ENCODE data around the gene PLCZ1.

The PLCZ1 gene

DNA sequence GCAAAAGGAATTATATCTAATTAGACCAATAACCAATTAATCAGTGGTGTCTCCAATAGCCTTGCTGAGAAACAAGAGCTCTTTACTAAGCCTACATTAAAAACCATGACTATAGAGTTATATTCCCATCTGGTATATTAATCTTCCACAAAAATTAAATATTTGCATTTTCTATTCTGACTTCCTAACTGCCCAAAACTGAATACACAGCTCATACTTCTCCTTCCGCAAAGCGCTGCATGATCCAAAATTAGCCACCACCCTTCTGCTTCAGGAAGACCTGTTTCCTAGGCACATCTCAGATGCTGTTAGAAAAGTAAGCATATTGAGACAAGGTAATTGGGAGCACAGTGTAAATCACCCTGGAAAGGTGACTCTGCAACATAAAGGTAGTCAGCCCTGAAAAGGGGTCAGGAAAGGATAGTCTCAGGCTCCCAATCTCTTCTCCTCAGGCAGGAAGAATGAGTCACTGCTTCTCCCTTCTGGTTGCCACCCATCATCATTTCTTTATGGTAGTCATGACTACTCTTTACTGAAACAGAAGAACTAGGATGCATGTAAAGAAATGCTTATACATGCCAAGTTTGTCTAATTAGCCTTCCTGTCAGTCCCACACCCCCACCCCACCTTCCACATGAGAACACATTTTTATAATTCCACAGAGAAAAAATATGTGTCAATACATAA lies 54.3 kb downstream of the PLCZ1 start:
- TF ChIP-seq CTCF (IDR thresholded peaks at IDR 0.05; ENCODE audit: low read depth, low read length, missing control alignments), result no peak
- no peak for DNase-seq (ENCODE audit: low read depth)
- no peak overlapping the region for H3K4me3 ChIP-seq (ENCODE audit: low read depth, low read length)

GRCh38 chr12:18681818-18682217 lies 56.0 kb downstream of the PLCZ1 start:
- no peak overlapping the region for H3K4me3 ChIP-seq (ENCODE audit: low read depth, low read length)
- no peak for DNase-seq (ENCODE audit: low read depth)
- no peak for TF ChIP-seq CTCF (IDR thresholded peaks at IDR 0.05; ENCODE audit: low read depth, low read length, missing control alignments)

DNA sequence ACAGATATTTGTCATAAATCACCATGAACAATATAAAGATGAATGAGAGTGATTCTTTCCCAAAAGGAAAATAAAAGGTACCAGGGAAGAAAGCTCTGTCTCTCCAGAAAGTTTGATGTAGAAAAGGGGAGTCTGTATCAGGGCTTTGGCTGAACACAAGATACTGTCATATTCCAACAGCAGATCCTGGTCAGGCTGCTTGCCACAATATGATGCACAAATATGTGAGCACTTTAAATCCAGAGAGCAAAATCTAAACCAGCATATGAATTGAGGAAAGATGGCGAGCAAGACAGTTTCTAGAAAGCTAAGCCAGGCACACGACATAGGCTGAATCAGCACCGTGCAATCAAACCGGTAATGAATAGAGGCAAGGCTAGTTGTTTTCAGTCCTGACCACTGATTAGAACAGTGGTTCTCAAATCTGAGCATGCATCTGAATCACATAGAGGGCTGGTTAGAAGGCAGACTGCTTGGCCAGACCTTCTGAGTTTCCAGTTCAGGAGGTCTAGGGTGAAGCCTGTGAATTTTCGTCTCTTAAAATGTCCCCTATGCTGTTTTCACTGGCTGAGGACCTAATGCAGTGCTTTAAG lies 60.7 kb downstream of the PLCZ1 start:
- no peak for TF ChIP-seq CTCF (IDR thresholded peaks at IDR 0.05; ENCODE audit: low read depth, low read length, missing control alignments)
- DNase-seq (ENCODE audit: low read depth), result no peak

GRCh38 chr12:18676141-18676540 lies 61.7 kb downstream of the PLCZ1 start:
- DNase-seq (ENCODE audit: low read depth), result no peak
- no peak for TF ChIP-seq CTCF (IDR thresholded peaks at IDR 0.05; ENCODE audit: low read depth, low read length, missing control alignments)
- H3K4me3 ChIP-seq (ENCODE audit: low read depth, low read length), result no peak overlapping the region

More for the DNA sequence above, 60.7 kb downstream of the PLCZ1 start:
- H3K4me3 ChIP-seq (ENCODE audit: low read depth, low read length), result no peak overlapping the region

- no peak overlapping the region for H3K4me3 ChIP-seq (ENCODE audit: low read depth, low read length)
- no peak for TF ChIP-seq CTCF (IDR thresholded peaks at IDR 0.05; ENCODE audit: low read depth, low read length, missing control alignments)
- no peak for DNase-seq (ENCODE audit: low read depth)
Observed at GRCh38 chr12:18658829-18659228, 79.0 kb downstream of the PLCZ1 start.

- no peak overlapping the region for H3K4me3 ChIP-seq (ENCODE audit: low read depth, low read length)
- no peak for TF ChIP-seq CTCF (IDR thresholded peaks at IDR 0.05; ENCODE audit: low read depth, low read length, missing control alignments)
- no peak for DNase-seq (ENCODE audit: low read depth)
Observed at GRCh38 chr12:18658179-18658578, 79.6 kb downstream of the PLCZ1 start.

- no peak for DNase-seq (ENCODE audit: low read depth)
- H3K4me3 ChIP-seq (ENCODE audit: low read depth, low read length), result no peak overlapping the region
- TF ChIP-seq CTCF (IDR thresholded peaks at IDR 0.05; ENCODE audit: low read depth, low read length, missing control alignments), result no peak
Observed at GRCh38 chr12:18655351-18655750, 82.5 kb downstream of the PLCZ1 start.
